ENCODE data around the gene ISLR2. TPM values are rescaled to one million over a fixed set of nuclear protein-coding genes. Genes with fewer than 3 reads are reported as not detected.

The ISLR2 gene
- total and polyA plus RNA-seq, 2 donors (not counting 3 experiments of a cell fraction or from before 2014, with no cell fraction given): not detected

GRCh38 chr15:74172701-74173379 lies 42.5 kb downstream of the ISLR2 start:
- peaks cover under 1% of the 10 kb centered on the region for H3K4me1 ChIP-seq (ENCODE audit: control insufficient read depth, extremely low read depth, insufficient read depth, low read length)
- TF ChIP-seq GATA2 (IDR thresholded peaks at IDR 0.05; ENCODE audit: insufficient read depth, insufficient read length, low read depth, low read length): no peak
- no peaks in the 10 kb centered on the region for H3K79me2 ChIP-seq (ENCODE audit: control insufficient read depth, insufficient read depth, low read length)
- ChIA-PET POLR2A (no interaction called here), CTCF (interaction anchor here (0.9 to 1.3 kb wide), 2 partner anchors 28 to 148 kb away, joined by 3 read pairs; no protein-coding TSS in a partner anchor)
- FAIRE-seq (no peak), DNase-seq (ENCODE audit: low read depth, low spot score) (no peak)
- no TSS peak for BruUV-seq (replicated peaks)
- H3K9ac ChIP-seq (replicated peaks; ENCODE audit: extremely low read depth, insufficient read depth, low read length): no peak overlapping the region
- no peaks in the 10 kb centered on the region for H3K9me1 ChIP-seq (replicated peaks; ENCODE audit: control insufficient read depth, extremely low read depth, insufficient read depth, low read length)
- H3K36me3 ChIP-seq (ENCODE audit: control insufficient read depth in 2 of 2, extremely low read depth in 1 of 2, insufficient read depth in 2 of 2, low read length in 2 of 2): no peaks in the 10 kb centered on the region
- H3K4me2 ChIP-seq (ENCODE audit: insufficient read depth, low read length): no peak overlapping the region
- dilution Hi-C loops (cut with MboI; ENCODE audit: extremely low pct_ligation_motif_present, low sequenced_read_pairs): no loop called here
- no peaks in the 10 kb centered on the region for H3K27me3 ChIP-seq (ENCODE audit: control insufficient read depth in 2 of 2, insufficient read depth in 2 of 2, low read length in 2 of 2)
- no peaks in the 10 kb centered on the region for H3K9me3 ChIP-seq (replicated peaks; ENCODE audit: control insufficient read depth, insufficient read depth, low read length)
- no peak overlapping the region for H3K27ac ChIP-seq (ENCODE audit: insufficient read depth, low read depth, low read length)
- H4K20me1 ChIP-seq (replicated peaks; ENCODE audit: control insufficient read depth, extremely low read depth, insufficient read depth, low read length): no peaks in the 10 kb centered on the region
- intact Hi-C loops (cut with micrococcal nuclease): no loop called here
- no peak overlapping the region for H2AFZ ChIP-seq (ENCODE audit: low read depth, low read length)
- H3K4me3 ChIP-seq (replicated peaks in 1 of 3; ENCODE audit: insufficient read depth in 1 of 3, low read depth in 1 of 3, low read length in 3 of 3): no peak overlapping the region

DNA sequence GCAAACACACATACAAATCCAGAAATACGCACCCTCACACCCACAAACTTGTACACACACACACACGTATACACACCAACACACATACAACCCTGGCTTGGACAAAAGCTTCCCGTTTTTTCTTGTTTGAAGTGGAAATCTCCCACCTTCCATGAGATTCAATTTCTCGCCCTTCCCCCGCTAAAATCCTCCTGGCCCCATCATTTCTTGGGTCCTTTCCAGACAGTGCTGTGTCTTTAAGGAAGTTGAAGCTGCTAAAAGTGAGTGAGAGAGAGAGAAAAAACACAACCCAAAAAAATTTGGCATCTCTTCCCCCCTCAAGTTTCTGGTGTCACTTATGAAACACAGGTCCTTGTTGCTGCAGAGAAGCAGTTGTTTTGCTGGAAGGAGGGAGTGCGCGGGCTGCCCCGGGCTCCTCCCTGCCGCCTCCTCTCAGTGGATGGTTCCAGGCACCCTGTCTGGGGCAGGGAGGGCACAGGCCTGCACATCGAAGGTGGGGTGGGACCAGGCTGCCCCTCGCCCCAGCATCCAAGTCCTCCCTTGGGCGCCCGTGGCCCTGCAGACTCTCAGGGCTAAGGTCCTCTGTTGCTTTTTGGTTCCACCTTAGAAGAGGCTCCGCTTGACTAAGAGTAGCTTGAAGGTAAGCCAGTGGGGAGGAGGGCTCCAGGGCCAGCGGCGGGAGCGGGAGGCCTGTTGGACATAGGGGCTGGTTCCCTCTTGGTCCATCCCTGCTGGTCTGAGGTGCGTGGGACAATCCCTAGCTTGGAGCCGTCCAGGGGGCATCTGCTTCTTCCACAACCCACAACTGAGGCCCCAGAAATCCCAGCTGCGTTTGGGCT lies 43.2 kb downstream of the ISLR2 start, which contains the start of gene ISLR:
ISLR (plus strand) TSS at position 331 of the 839 bp plus-strand sequence. CDS start 1,149 bp downstream, outside the sequence.
- intact Hi-C loops (cut with micrococcal nuclease): no loop called here
- dilution Hi-C loops (cut with MboI; ENCODE audit: extremely low pct_ligation_motif_present, low sequenced_read_pairs): no loop called here
- Histone ChIP-seq H4K20me1 (replicated peaks; ENCODE audit: control insufficient read depth, extremely low read depth, insufficient read depth, low read length) (no peaks in the 10 kb centered on the region), H3K27me3 (ENCODE audit: control insufficient read depth in 2 of 2, insufficient read depth in 2 of 2, low read length in 2 of 2) (no peaks in the 10 kb centered on the region), H3K36me3 (ENCODE audit: control insufficient read depth in 2 of 2, extremely low read depth in 1 of 2, insufficient read depth in 2 of 2, low read length in 2 of 2) (no peaks in the 10 kb centered on the region), H3K79me2 (ENCODE audit: control insufficient read depth, insufficient read depth, low read length) (no peaks in the 10 kb centered on the region), H2AFZ (ENCODE audit: low read depth, low read length) (no peak within 1 kb of the TSS), H3K9ac (replicated peaks; ENCODE audit: extremely low read depth, insufficient read depth, low read length) (no peak within 1 kb of the TSS), H3K4me1 (ENCODE audit: control insufficient read depth, extremely low read depth, insufficient read depth, low read length) (peaks cover 4% of the 10 kb centered on the region), H3K27ac (ENCODE audit: insufficient read depth, low read depth, low read length) (no peak within 1 kb of the TSS), H3K9me3 (replicated peaks; ENCODE audit: control insufficient read depth, insufficient read depth, low read length) (no peaks in the 10 kb centered on the region), H3K4me3 (replicated peaks in 1 of 3; ENCODE audit: insufficient read depth in 1 of 3, low read depth in 1 of 3, low read length in 3 of 3) (no peak within 1 kb of the TSS), H3K9me1 (replicated peaks; ENCODE audit: control insufficient read depth, extremely low read depth, insufficient read depth, low read length) (no peaks in the 10 kb centered on the region), H3K4me2 (ENCODE audit: insufficient read depth, low read length) (no peak within 1 kb of the TSS)
- ChIA-PET CTCF (interaction anchor here (0.9 to 1.4 kb wide), 2 partner anchors 22 to 27 kb away, joined by 3 read pairs; no protein-coding TSS in a partner anchor), POLR2A (no interaction called here)
- BruUV-seq (replicated peaks): no TSS peak
- TF ChIP-seq EZH2 (IDR thresholded peaks at IDR 0.05; ENCODE audit: borderline replicate concordance, low read depth, low read length, severe bottlenecking) (no peak), MYC (IDR thresholded peaks at IDR 0.05; ENCODE audit: low read depth, low read length) (no peak), JUN (IDR thresholded peaks at IDR 0.05; ENCODE audit: borderline replicate concordance, insufficient read depth, insufficient read length, low read depth) (no peak), POLR2AphosphoS5 (IDR thresholded peaks at IDR 0.05; ENCODE audit: insufficient read depth, low read depth, low read length) (no peak), GATA2 (IDR thresholded peaks at IDR 0.05; ENCODE audit: insufficient read depth, insufficient read length, low read depth, low read length) (no peak), POLR2A (IDR thresholded peaks at IDR 0.05; ENCODE audit: low read depth, low read length) (no peak), CTCF (IDR thresholded peaks at IDR 0.05; ENCODE audit: extremely low read depth in 1 of 2, insufficient read depth in 1 of 2, low read depth in 1 of 2, low read length in 2 of 2) (no peak), FOS (IDR thresholded peaks at IDR 0.05; ENCODE audit: borderline replicate concordance, insufficient read depth, low read length) (no peak)
- TF ChIP-seq, protein P1, sequence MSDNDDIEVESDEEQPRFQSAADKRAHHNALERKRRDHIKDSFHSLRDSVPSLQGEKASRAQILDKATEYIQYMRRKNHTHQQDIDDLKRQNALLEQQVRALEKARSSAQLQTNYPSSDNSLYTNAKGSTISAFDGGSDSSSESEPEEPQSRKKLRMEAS (IDR thresholded peaks at IDR 0.05; ENCODE audit: insufficient read depth, insufficient read length): no peak
- no peak for DNase-seq (ENCODE audit: low read depth, low spot score)
- FAIRE-seq: no peak
